A549 (cell line): ENCODE data around the gene SMPD2. TPM values are rescaled to one million over a fixed set of nuclear protein-coding genes. Genes with fewer than 3 reads are reported as not detected.

Source experiments
- ATAC-seq, 2 experiments: fragments of 200-7000 bp in 1 of 2; fragments of >200 bp in 1 of 2; cut with Nextera tagmentation in 1 of 2; cut with Tn5 transposase in 1 of 2; 3 replicates each; pipeline versions ENCODE4 v1.8.0 to v1.9.1; 2018 to 2020; ENCODE audit warnings: mild to moderate bottlenecking in 1 of 2, moderate library complexity in 1 of 2
- CTCF ChIA-PET: fragments of 300-600 bp; sonication (Branson Sonifier 250); formaldehyde crosslinking; extraction: SDS; loops from one replicate; lab custom pipeline; 2021; ENCODE audit warnings: antibody characterized with exemption, inconsistent platforms; lab: Yijun Ruan, JAX
- POLR2A ChIA-PET: fragments of 350-600 bp; formaldehyde crosslinking; extraction: SDS; loops from one replicate; lab custom pipeline; 2021; ENCODE audit warnings: antibody characterized with exemption, inconsistent platforms; lab: Yijun Ruan, JAX
- DNase-seq, 2 experiments: peaks; one replicate each; pipeline versions ENCODE4 v3.0.0 to v3.0.0-alpha.2; 2011 to 2016; ENCODE audit warnings: low read depth in 1 of 2, low spot score in 1 of 2
- FAIRE-seq: peaks from 2 replicates; lab custom pipeline; 2011; peaks lifted over from hg19 to GRCh38; lab: Jason Lieb, UNC
- H3K27ac ChIP-seq, 2 experiments: fragments of >200 bp; sonication (Bioruptor Twin); formaldehyde crosslinking; 3 replicates each; pipeline ENCODE4 v1.5.1; 2016 to 2017
- H3K4me1 ChIP-seq: fragments of >200 bp; sonication (Bioruptor Twin); formaldehyde crosslinking; 3 replicates; pipeline ENCODE4 v1.6.1; 2016
- H3K4me2 ChIP-seq: fragments of >200 bp; sonication (Bioruptor Twin); formaldehyde crosslinking; 3 replicates; pipeline ENCODE4 v1.6.1; 2016
- H3K4me3 ChIP-seq: fragments of >200 bp; sonication (Bioruptor Twin); formaldehyde crosslinking; 3 replicates; pipeline ENCODE4 v1.5.1; 2016
- H3K9me3 ChIP-seq: fragments of >200 bp; sonication (Bioruptor Twin); formaldehyde crosslinking; 3 replicates; pipeline ENCODE4 v1.6.1; 2016
- CBX8 ChIP-seq: fragments of 200-600 bp; sonication (generic); IDR thresholded peaks from 2 replicates; pipeline ENCODE4 v1.6.1; 2016
- CHD2 ChIP-seq: fragments of 150-350 bp; IDR thresholded peaks from 2 replicates; pipeline ENCODE4 v1.6.1; 2014; ENCODE audit warnings: low read length; ENCODE audit not compliant: partially characterized antibody
- ESRRA ChIP-seq: fragments of 150-350 bp; IDR thresholded peaks from 2 replicates; pipeline ENCODE4 v1.6.1; 2014; ENCODE audit warnings: mild to moderate bottlenecking, low read length, borderline replicate concordance
- FOSL2 ChIP-seq, 2 experiments: fragments of 450-650 bp in 1 of 2; fragments of >200 bp in 1 of 2; sonication (Bioruptor Twin) in 1 of 2; formaldehyde crosslinking; IDR thresholded peaks; 2 replicates each; pipeline versions ENCODE4 v1.5.0 to v1.6.1; 2016 to 2020; ENCODE audit warnings: mild to moderate bottlenecking in 1 of 2, moderate library complexity in 1 of 2
- HOXA7 ChIP-seq: fragments of 250-450 bp; sonication (Bioruptor Pico); IDR thresholded peaks from 2 replicates; pipeline ENCODE4 v1.5.0; 2020; ENCODE audit warnings: mild to moderate bottlenecking, moderate library complexity
- HOXB13 ChIP-seq: fragments of 250-450 bp; sonication (Bioruptor Pico); IDR thresholded peaks from 2 replicates; pipeline ENCODE4 v1.5.0; 2020; ENCODE audit warnings: low read depth, mild to moderate bottlenecking, moderate library complexity
- KDM1A ChIP-seq: fragments of 200-600 bp; sonication (generic); IDR thresholded peaks from 2 replicates; pipeline ENCODE4 v1.6.1; 2016; ENCODE audit warnings: low read depth, mild to moderate bottlenecking
- MAFK ChIP-seq: fragments of 450-650 bp; IDR thresholded peaks from 2 replicates; pipeline ENCODE4 v1.6.1; 2014; ENCODE audit not compliant: partially characterized antibody
- NPAS2 ChIP-seq: fragments of 250-450 bp; sonication (Bioruptor Pico); IDR thresholded peaks from 2 replicates; pipeline ENCODE4 v1.8.0; 2022; ENCODE audit warnings: mild to moderate bottlenecking, moderate library complexity, borderline replicate concordance
- POLR2A ChIP-seq: IDR thresholded peaks from 2 replicates; pipeline ENCODE4 v1.6.1; 2012; ENCODE audit warnings: mild to moderate bottlenecking, low read length
- POLR2AphosphoS2 ChIP-seq: conservative IDR thresholded peaks from 2 replicates; pipeline ENCODE4 v1.6.1; 2012; ENCODE audit warnings: low read length, improper control_type of control experiment, inconsistent platforms
- TP53 ChIP-seq: fragments of 250-450 bp; sonication (Bioruptor Pico); IDR thresholded peaks from 2 replicates; pipeline ENCODE4 v1.5.0; 2021; ENCODE audit warnings: mild to moderate bottlenecking, moderate library complexity
- ZC3H11A ChIP-seq: fragments of 450-650 bp; IDR thresholded peaks from 2 replicates; pipeline ENCODE4 v1.6.1; 2014; ENCODE audit warnings: antibody characterized with exemption, mild to moderate bottlenecking
- ZFP36 ChIP-seq: fragments of 450-650 bp; IDR thresholded peaks from 2 replicates; pipeline ENCODE4 v1.6.1; 2014; ENCODE audit warnings: borderline replicate concordance; ENCODE audit not compliant: partially characterized antibody
- WGBS: methylation state at CpG from one replicate; pipeline ENCODE4 v1.1.6; 2017; ENCODE audit errors: missing lambda C conversion rate; 5-methylcytosine and 5-hydroxymethylcytosine counted together
- polyA plus RNA-seq, 4 experiments: library from polyadenylated mRNA; depleted of rRNA in 3 of 4; stranded (reverse); fragments of >200 nt; fragmentation: RNase III in 1 of 4; extraction: RNeasy Plus Mini Kit Qiagen cat#74134 plus additional on column Dnase treatment in 1 of 4; gene quantifications; 2 replicates in 3 of 4; 3 replicates in 1 of 4; pipeline ENCODE4 v1.2.3, GENCODE V29; 2011 to 2017
- TF ChIP-seq, protein P1 (sequence below): fragments of >200 bp; sonication (Bioruptor Twin); formaldehyde crosslinking; IDR thresholded peaks from 2 replicates; pipeline ENCODE4 v1.6.1; 2016
- TF ChIP-seq, protein P2 (sequence below): fragments of 250-450 bp; sonication (Bioruptor Pico); IDR thresholded peaks from 2 replicates; pipeline ENCODE4 v1.5.0; 2021; ENCODE audit warnings: mild to moderate bottlenecking, moderate library complexity, borderline replicate concordance
- TF ChIP-seq, protein P3 (sequence below): fragments of 150-350 bp; IDR thresholded peaks from 2 replicates; pipeline ENCODE4 v1.6.1; 2014; ENCODE audit warnings: low read depth, mild to moderate bottlenecking, low read length

SMPD2 gene
- polyA plus RNA-seq, 2 of the 4 experiments (the other 2 are of a cell fraction): 9.6 to 10.0 TPM

DNA sequence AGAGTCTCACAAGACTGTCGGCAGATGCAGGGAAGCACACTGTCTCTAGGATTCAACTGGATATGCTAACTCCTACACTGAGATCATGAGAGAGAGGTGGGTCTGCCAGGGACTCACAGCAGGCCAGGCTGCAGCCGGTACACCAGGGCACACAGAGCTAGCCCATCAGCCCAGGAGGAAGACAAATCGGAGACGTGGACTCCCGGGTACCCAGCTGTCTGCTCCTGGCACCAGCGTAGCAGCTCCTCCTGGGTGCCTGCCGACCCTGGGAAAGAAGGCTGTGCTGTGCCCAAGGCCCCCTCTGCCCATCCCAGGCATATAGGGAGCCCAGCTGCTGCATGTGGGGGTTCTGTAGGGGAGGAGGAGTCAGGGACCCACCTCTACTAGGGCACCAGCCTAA, 8.1 kb downstream of the SMPD2 start:
- H3K9me3 ChIP-seq: no peaks in the 10 kb centered on the region
- peak in 1 of 2 experiments; percentile 8; a peak in 3 of 6 replicates for ATAC-seq
- TF ChIP-seq ZC3H11A: no peak
- TF ChIP-seq ESRRA: no peak
- no peak for TF ChIP-seq FOSL2 (IDR thresholded peaks at IDR 0.05)
- no peak for TF ChIP-seq FOSL2 (CRISPR knock-in tag; IDR thresholded peaks at IDR 0.05)
- TF ChIP-seq CBX8: no peak
- no peak for TF ChIP-seq HOXB13
- TF ChIP-seq MAFK: no peak
- no peak for TF ChIP-seq HOXA7 (CRISPR knock-in tag)
- TF ChIP-seq, protein P1, sequence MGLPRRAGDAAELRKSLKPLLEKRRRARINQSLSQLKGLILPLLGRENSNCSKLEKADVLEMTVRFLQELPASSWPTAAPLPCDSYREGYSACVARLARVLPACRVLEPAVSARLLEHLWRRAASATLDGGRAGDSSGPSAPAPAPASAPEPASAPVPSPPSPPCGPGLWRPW: no peak
- TF ChIP-seq TP53 (CRISPR knock-in tag): no peak
- TF ChIP-seq POLR2A: no peak
- TF ChIP-seq ZFP36: no peak
- no peak for TF ChIP-seq NPAS2 (CRISPR knock-in tag)
- no peak for TF ChIP-seq POLR2AphosphoS2
- TF ChIP-seq, protein P2, sequence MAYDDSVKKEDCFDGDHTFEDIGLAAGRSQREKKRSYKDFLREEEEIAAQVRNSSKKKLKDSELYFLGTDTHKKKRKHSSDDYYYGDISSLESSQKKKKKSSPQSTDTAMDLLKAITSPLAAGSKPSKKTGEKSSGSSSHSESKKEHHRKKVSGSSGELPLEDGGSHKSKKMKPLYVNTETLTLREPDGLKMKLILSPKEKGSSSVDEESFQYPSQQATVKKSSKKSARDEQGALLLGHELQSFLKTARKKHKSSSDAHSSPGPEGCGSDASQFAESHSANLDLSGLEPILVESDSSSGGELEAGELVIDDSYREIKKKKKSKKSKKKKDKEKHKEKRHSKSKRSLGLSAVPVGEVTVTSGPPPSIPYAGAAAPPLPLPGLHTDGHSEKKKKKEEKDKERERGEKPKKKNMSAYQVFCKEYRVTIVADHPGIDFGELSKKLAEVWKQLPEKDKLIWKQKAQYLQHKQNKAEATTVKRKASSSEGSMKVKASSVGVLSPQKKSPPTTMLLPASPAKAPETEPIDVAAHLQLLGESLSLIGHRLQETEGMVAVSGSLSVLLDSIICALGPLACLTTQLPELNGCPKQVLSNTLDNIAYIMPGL (CRISPR knock-in tag): no peak
- TF ChIP-seq, all 56 proteins: peak for 0
- 85% methylated on average over 4 of the region's 7 CpGs for WGBS
- Histone ChIP-seq H3K27ac (no peak overlapping the region), H3K4me3 (no peak overlapping the region), H3K4me1 (no peaks in the 10 kb centered on the region), H3K4me2 (no peak overlapping the region)
- ChIA-PET POLR2A (no interaction called here), CTCF (interaction anchor here (1.4 kb wide), 1 partner anchor 260 kb away, joined by 3 read pairs; no protein-coding TSS in a partner anchor)
- FAIRE-seq (no peak), DNase-seq (no peak)

DNA sequence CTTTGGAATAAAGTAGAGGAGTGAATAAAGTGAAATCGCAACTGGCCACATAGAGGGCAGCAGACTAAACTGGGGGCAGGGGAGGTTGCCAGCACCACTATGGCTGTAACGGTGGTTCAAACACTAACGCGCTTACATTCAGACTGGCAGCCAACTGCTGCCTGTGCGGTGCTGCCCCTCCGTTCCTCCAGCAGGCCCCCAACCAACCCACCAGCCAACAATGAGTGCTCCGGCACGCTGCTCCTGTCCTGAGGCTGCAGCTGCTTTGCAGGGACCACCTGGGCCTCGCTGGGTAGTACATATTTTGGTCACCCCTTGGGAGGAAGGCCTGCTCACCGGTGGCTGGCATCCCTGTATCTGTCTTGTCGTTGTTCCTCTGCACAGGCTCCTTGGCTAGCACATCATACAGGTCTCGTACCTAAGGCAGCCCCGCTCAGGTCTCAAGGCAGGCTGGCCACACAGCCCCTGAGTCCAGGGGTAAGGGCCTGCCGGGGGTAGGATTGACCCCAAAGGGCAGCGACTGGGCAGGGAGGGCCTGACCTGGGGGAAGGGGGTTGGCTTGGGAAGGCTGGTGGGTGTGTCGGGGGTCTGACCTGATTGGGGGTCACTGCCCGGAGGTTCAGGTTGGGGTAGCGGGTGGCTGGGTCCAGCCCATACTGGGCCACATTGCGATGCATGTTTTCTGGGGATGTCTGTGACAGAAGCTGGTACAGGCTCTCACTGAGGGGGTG, 8.7 kb downstream of the SMPD2 start:
- DNase-seq: no peak
- TF ChIP-seq MAFK: no peak
- ChIA-PET CTCF (interaction anchor here (1.4 kb wide), 1 partner anchor 261 kb away, joined by 3 read pairs; no protein-coding TSS in a partner anchor), POLR2A (no interaction called here)
- no peak for FAIRE-seq
- Histone ChIP-seq H3K4me2 (no peak overlapping the region), H3K4me1 (no peaks in the 10 kb centered on the region), H3K4me3 (no peak overlapping the region), H3K27ac (no peak overlapping the region), H3K9me3 (no peaks in the 10 kb centered on the region)
- 88% methylated on average over 12 of the region's 19 CpGs for WGBS
- peak in 1 of 2 experiments; percentile 3; a peak in 2 of 6 replicates for ATAC-seq

DNA sequence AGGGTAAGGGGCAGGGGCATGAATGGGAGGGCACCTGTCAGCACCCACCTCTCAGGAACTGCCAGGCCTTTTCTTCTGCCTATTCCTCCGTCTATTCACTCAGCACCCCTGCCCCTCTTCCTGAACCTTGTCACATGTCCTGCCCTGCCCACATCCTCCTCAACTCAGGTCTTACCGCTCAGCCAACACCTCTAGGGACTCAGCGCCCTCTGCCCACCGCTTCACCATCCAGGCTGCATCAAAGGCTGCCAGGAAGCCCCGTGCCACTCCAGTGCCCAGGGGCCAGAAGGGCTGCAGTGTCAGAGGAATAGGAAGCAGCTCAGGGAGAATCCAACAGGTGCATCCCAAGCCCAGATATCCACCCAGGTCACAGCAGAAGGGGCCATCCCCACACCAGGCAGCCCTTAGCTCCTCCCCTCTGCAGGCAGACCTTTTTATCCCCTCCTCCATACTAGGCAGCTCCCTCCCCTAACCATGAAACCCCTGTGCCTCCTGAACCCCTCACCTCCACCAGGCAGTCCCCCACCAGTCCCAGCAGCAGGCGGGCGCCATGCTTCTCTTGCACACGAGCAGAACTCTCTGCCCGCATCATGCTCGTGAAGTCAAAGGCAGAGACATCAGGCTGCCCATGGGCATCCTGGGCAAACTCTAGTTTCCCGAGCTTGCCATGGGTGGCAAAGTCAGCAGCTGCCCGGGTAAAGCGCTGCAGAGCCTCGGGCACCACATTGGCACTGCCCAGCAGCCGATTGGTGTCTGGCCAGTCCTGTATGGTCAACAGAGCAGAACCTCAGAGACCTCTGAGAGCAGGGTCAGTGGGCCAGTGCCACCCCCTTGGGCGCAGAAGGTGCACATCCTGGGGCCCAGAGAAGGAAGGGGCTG, 9.5 kb downstream of the SMPD2 start:
- H3K4me1 ChIP-seq: 0 out of 3 replicates have a peak, but pooled peaks cover 3% of the 10 kb centered on the region
- ChIA-PET CTCF (interaction anchor here (0.7 kb wide), 1 partner anchor 9 kb away, joined by 3 read pairs; the partner anchor contains the start of genes PPIL6 and SMPD2), POLR2A (no interaction called here)
- ATAC-seq (no peak), FAIRE-seq (no peak), DNase-seq (no peak)
- no peak overlapping the region for H3K27ac ChIP-seq
- TF ChIP-seq CHD2 (no peak), NPAS2 (CRISPR knock-in tag) (no peak), KDM1A (no peak)
- TF ChIP-seq, protein P3, sequence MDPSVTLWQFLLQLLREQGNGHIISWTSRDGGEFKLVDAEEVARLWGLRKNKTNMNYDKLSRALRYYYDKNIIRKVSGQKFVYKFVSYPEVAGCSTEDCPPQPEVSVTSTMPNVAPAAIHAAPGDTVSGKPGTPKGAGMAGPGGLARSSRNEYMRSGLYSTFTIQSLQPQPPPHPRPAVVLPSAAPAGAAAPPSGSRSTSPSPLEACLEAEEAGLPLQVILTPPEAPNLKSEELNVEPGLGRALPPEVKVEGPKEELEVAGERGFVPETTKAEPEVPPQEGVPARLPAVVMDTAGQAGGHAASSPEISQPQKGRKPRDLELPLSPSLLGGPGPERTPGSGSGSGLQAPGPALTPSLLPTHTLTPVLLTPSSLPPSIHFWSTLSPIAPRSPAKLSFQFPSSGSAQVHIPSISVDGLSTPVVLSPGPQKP: no peak
- no peaks in the 10 kb centered on the region for H3K9me3 ChIP-seq
- WGBS: 87% methylated on average over 7 of the region's 16 CpGs
- H3K4me3 ChIP-seq: no peak overlapping the region
- no peak overlapping the region for H3K4me2 ChIP-seq
